PC-9 (cell line): Measurements from ENCODE around the gene PKD1L1. TPM values are rescaled to one million over a fixed set of nuclear protein-coding genes. Genes with fewer than 3 reads are reported as not detected.

Experiments used
- BruUV-seq: library from RNA; stranded (reverse); fragments of 400-500 nt; replicated peaks from 2 replicates; lab custom pipeline; 2021; lab: Mats Ljungman, UMichigan
- CTCF ChIA-PET: fragments of 300-600 bp; sonication (Branson Sonifier 250); formaldehyde crosslinking; loops from one replicate; lab custom pipeline; 2022; ENCODE audit warnings: antibody characterized with exemption; lab: Charles Lee
- POLR2A ChIA-PET: fragments of 300-600 bp; sonication (Branson Sonifier 250); formaldehyde crosslinking; loops from one replicate; lab custom pipeline; 2022; ENCODE audit warnings: antibody characterized with exemption; ENCODE audit not compliant: unreplicated experiment; lab: Charles Lee
- DNase-seq, 2 experiments: peaks; one replicate each; pipeline versions ENCODE4 v3.0.0 to v3.0.0-alpha.2; 2015 to 2022; ENCODE audit warnings: mixed read lengths in 1 of 2
- H2AFZ ChIP-seq: fragments of 200-600 bp; sonication (generic); 2 replicates; pipeline ENCODE4 v1.8.1; 2017; ENCODE audit warnings: antibody characterized with exemption
- H3F3A ChIP-seq: fragments of 200-600 bp; sonication (generic); 2 replicates; pipeline ENCODE4 v1.8.1; 2017; ENCODE audit warnings: antibody characterized with exemption, mild to moderate bottlenecking, low read depth; ENCODE audit not compliant: insufficient read depth
- H3K27ac ChIP-seq: fragments of 200-600 bp; sonication (generic); 2 replicates; pipeline ENCODE4 v1.6.1; 2016; ENCODE audit warnings: mixed run types
- H3K27me3 ChIP-seq: fragments of 200-600 bp; sonication (generic); 2 replicates; pipeline ENCODE4 v1.6.1; 2016; ENCODE audit warnings: low read depth, mixed run types; ENCODE audit not compliant: insufficient read depth
- H3K36me3 ChIP-seq: fragments of 200-600 bp; sonication (generic); 2 replicates; pipeline ENCODE4 v1.6.1; 2016; ENCODE audit warnings: low read depth, mixed run types
- H3K4me1 ChIP-seq: fragments of 200-600 bp; sonication (generic); replicated peaks from 2 replicates; pipeline ENCODE4 v1.6.1; 2016; ENCODE audit warnings: mixed run types; ENCODE audit not compliant: insufficient read depth
- H3K4me2 ChIP-seq: fragments of 200-600 bp; sonication (generic); 2 replicates; pipeline ENCODE4 v1.6.1; 2017; ENCODE audit warnings: mixed run types
- H3K4me3 ChIP-seq: fragments of 200-600 bp; sonication (generic); 2 replicates; pipeline ENCODE4 v1.6.1; 2016; ENCODE audit warnings: mixed run types
- H3K79me2 ChIP-seq: fragments of 200-600 bp; sonication (generic); 2 replicates; pipeline ENCODE4 v1.6.1; 2017; ENCODE audit warnings: low read depth, mixed run types
- H3K9me2 ChIP-seq: fragments of 200-600 bp; sonication (generic); 2 replicates; pipeline ENCODE4 v1.8.1; 2017; ENCODE audit warnings: mild to moderate bottlenecking; ENCODE audit not compliant: insufficient read depth
- H3K9me3 ChIP-seq: fragments of 200-600 bp; sonication (generic); 2 replicates; pipeline ENCODE4 v1.8.1; 2016; ENCODE audit warnings: low read depth; ENCODE audit not compliant: insufficient read depth
- H4K20me1 ChIP-seq: fragments of 200-600 bp; sonication (generic); 2 replicates; pipeline ENCODE4 v1.8.1; 2017; ENCODE audit not compliant: insufficient read depth
- CTCF ChIP-seq: fragments of 200-600 bp; sonication (generic); conservative IDR thresholded peaks from 2 replicates; pipeline ENCODE4 v1.6.1; 2017; ENCODE audit warnings: mixed run types, antibody characterized with exemption, mild to moderate bottlenecking, moderate library complexity
- EZH2 ChIP-seq: fragments of 200-600 bp; sonication (generic); IDR thresholded peaks from 2 replicates; pipeline ENCODE4 v1.8.0; 2017; ENCODE audit warnings: antibody characterized with exemption, low read depth
- intact Hi-C: fragments of 100-400 bp; cut with micrococcal nuclease; formaldehyde crosslinking; loops from one replicate; pipeline ENCODE4 v1.10.0; 2022; ENCODE audit not compliant: unreplicated experiment
- total RNA-seq: library from RNA; stranded (reverse); gene quantifications from 2 replicates; pipeline ENCODE4 v1.2.3, GENCODE V29; 2021

The PKD1L1 gene
- total RNA-seq, 1 experiment from 2014 or later, result 0.07 TPM

- H3K79me2 ChIP-seq, result no peaks in the 10 kb centered on the region
- peak overlapping the region; percentile 14 for H3K4me2 ChIP-seq
- intact Hi-C loops, result loop anchor here (10.0 kb wide), 1 partner anchor 117 kb away; no protein-coding TSS in a partner anchor
- TF ChIP-seq EZH2 (no peak), CTCF (no peak)
- no peaks in the 10 kb centered on the region for H3K36me3 ChIP-seq
- ChIA-PET POLR2A (no interaction called here), CTCF (interaction anchor here (1.9 kb wide), 1 partner anchor 676 kb away, joined by 12 read pairs; no protein-coding TSS in a partner anchor)
- no peak for DNase-seq
- H2AFZ ChIP-seq, result no peak overlapping the region
- no peaks in the 10 kb centered on the region for H3K9me2 ChIP-seq
- H3K27me3 ChIP-seq, result no peaks in the 10 kb centered on the region
- H3K27ac ChIP-seq, result peak overlapping the region; percentile 73
- H3K4me3 ChIP-seq, result no peak overlapping the region
- no TSS peak for BruUV-seq
- no peaks in the 10 kb centered on the region for H4K20me1 ChIP-seq
- H3F3A ChIP-seq, result peaks cover 11% of the 10 kb centered on the region; the same call in 1 of the 2 replicates
- peaks cover 23% of the 10 kb centered on the region for H3K4me1 ChIP-seq
- no peaks in the 10 kb centered on the region for H3K9me3 ChIP-seq
Measured at GRCh38 chr7:47942132-47942531, 6.1 kb downstream of the PKD1L1 start.

GRCh38 chr7:47941136-47941844 lies 7.0 kb downstream of the PKD1L1 start:
- ChIA-PET POLR2A (no interaction called here), CTCF (interaction anchor here (0.6 to 1.9 kb wide), 3 partner anchors 43 to 675 kb away, joined by 3 to 12 read pairs (median 4); no protein-coding TSS in a partner anchor)

More at GRCh38 chr7:47941136-47941844, 7.0 kb downstream of the PKD1L1 start:
- BruUV-seq, result no TSS peak
- intact Hi-C loops, result loop anchor here (10.0 kb wide), 1 partner anchor 116 kb away; no protein-coding TSS in a partner anchor
- Histone ChIP-seq H3K4me2 (peak overlapping the region; percentile 14), H2AFZ (no peak overlapping the region), H4K20me1 (no peaks in the 10 kb centered on the region), H3K27ac (peak overlapping the region; percentile 73), H3F3A (peaks cover 11% of the 10 kb centered on the region; the same call in 1 of the 2 replicates), H3K4me3 (no peak overlapping the region), H3K36me3 (no peaks in the 10 kb centered on the region), H3K9me2 (no peaks in the 10 kb centered on the region), H3K9me3 (no peaks in the 10 kb centered on the region), H3K27me3 (no peaks in the 10 kb centered on the region), H3K4me1 (peaks cover 23% of the 10 kb centered on the region), H3K79me2 (no peaks in the 10 kb centered on the region)
- TF ChIP-seq EZH2, result no peak
- no peak for TF ChIP-seq CTCF
- peak in 1 of 2 experiments; percentile 86 for DNase-seq
